A549 (cell line): ENCODE results near the gene ITGA2B. TPM values are rescaled to one million over a fixed set of nuclear protein-coding genes. Genes with fewer than 3 reads are reported as not detected.

Experiments used
- ATAC-seq, 2 experiments: fragments of 200-7000 bp in 1 of 2; fragments of >200 bp in 1 of 2; cut with Nextera tagmentation in 1 of 2; cut with Tn5 transposase in 1 of 2; 3 replicates each; pipeline versions ENCODE4 v1.8.0 to v1.9.1; 2018 to 2020; ENCODE audit warnings: mild to moderate bottlenecking in 1 of 2, moderate library complexity in 1 of 2
- CTCF ChIA-PET: fragments of 300-600 bp; sonication (Branson Sonifier 250); formaldehyde crosslinking; extraction: SDS; loops from one replicate; lab custom pipeline; 2021; ENCODE audit warnings: antibody characterized with exemption, inconsistent platforms; lab: Yijun Ruan, JAX
- POLR2A ChIA-PET: fragments of 350-600 bp; formaldehyde crosslinking; extraction: SDS; loops from one replicate; lab custom pipeline; 2021; ENCODE audit warnings: antibody characterized with exemption, inconsistent platforms; lab: Yijun Ruan, JAX
- DNase-seq, 2 experiments: peaks; one replicate each; pipeline versions ENCODE4 v3.0.0 to v3.0.0-alpha.2; 2011 to 2016; ENCODE audit warnings: low read depth in 1 of 2, low spot score in 1 of 2
- FAIRE-seq: peaks from 2 replicates; lab custom pipeline; 2011; peaks lifted over from hg19 to GRCh38; lab: Jason Lieb, UNC
- H3K27ac ChIP-seq, 2 experiments: fragments of >200 bp; sonication (Bioruptor Twin); formaldehyde crosslinking; 3 replicates each; pipeline ENCODE4 v1.5.1; 2016 to 2017
- H3K4me1 ChIP-seq: fragments of >200 bp; sonication (Bioruptor Twin); formaldehyde crosslinking; 3 replicates; pipeline ENCODE4 v1.6.1; 2016
- H3K4me2 ChIP-seq: fragments of >200 bp; sonication (Bioruptor Twin); formaldehyde crosslinking; 3 replicates; pipeline ENCODE4 v1.6.1; 2016
- H3K4me3 ChIP-seq: fragments of >200 bp; sonication (Bioruptor Twin); formaldehyde crosslinking; 3 replicates; pipeline ENCODE4 v1.5.1; 2016
- H3K9me3 ChIP-seq: fragments of >200 bp; sonication (Bioruptor Twin); formaldehyde crosslinking; 3 replicates; pipeline ENCODE4 v1.6.1; 2016
- CBX8 ChIP-seq: fragments of 200-600 bp; sonication (generic); IDR thresholded peaks from 2 replicates; pipeline ENCODE4 v1.6.1; 2016
- CEBPB ChIP-seq, 2 experiments: fragments of >200 bp in 1 of 2; sonication (Bioruptor Twin) in 1 of 2; formaldehyde crosslinking in 1 of 2; IDR thresholded peaks; 2 replicates each; pipeline ENCODE4 v1.6.1; 2012 to 2016
- EHF ChIP-seq: fragments of 250-450 bp; sonication (Bioruptor Pico); IDR thresholded peaks from 2 replicates; pipeline ENCODE4 v1.5.0; 2020; ENCODE audit warnings: mild to moderate bottlenecking
- EHMT2 ChIP-seq: fragments of 200-600 bp; sonication (generic); IDR thresholded peaks from 2 replicates; pipeline ENCODE4 v1.6.1; 2016; ENCODE audit warnings: antibody characterized with exemption, low read depth, mild to moderate bottlenecking, moderate library complexity
- FOSL2 ChIP-seq, 2 experiments: fragments of 450-650 bp in 1 of 2; fragments of >200 bp in 1 of 2; sonication (Bioruptor Twin) in 1 of 2; formaldehyde crosslinking; IDR thresholded peaks; 2 replicates each; pipeline versions ENCODE4 v1.5.0 to v1.6.1; 2016 to 2020; ENCODE audit warnings: mild to moderate bottlenecking in 1 of 2, moderate library complexity in 1 of 2
- FOXS1 ChIP-seq: fragments of 250-450 bp; sonication (Bioruptor Pico); IDR thresholded peaks from 2 replicates; pipeline ENCODE4 v1.5.0; 2020; ENCODE audit warnings: mild to moderate bottlenecking, moderate library complexity
- HDAC2 ChIP-seq: fragments of 200-600 bp; sonication (generic); IDR thresholded peaks from 2 replicates; pipeline ENCODE4 v1.6.1; 2016
- HOXA7 ChIP-seq: fragments of 250-450 bp; sonication (Bioruptor Pico); IDR thresholded peaks from 2 replicates; pipeline ENCODE4 v1.5.0; 2020; ENCODE audit warnings: mild to moderate bottlenecking, moderate library complexity
- KDM1A ChIP-seq: fragments of 200-600 bp; sonication (generic); IDR thresholded peaks from 2 replicates; pipeline ENCODE4 v1.6.1; 2016; ENCODE audit warnings: low read depth, mild to moderate bottlenecking
- MAFK ChIP-seq: fragments of 450-650 bp; IDR thresholded peaks from 2 replicates; pipeline ENCODE4 v1.6.1; 2014; ENCODE audit not compliant: partially characterized antibody
- NR3C1 ChIP-seq: fragments of >200 bp; sonication (Bioruptor Twin); formaldehyde crosslinking; IDR thresholded peaks from 3 replicates; pipeline ENCODE4 v1.6.1; 2017
- POLR2A ChIP-seq: IDR thresholded peaks from 2 replicates; pipeline ENCODE4 v1.6.1; 2012; ENCODE audit warnings: mild to moderate bottlenecking, low read length
- SMC3 ChIP-seq: fragments of >200 bp; sonication (Bioruptor Twin); formaldehyde crosslinking; IDR thresholded peaks from 3 replicates; pipeline ENCODE4 v1.6.1; 2018; ENCODE audit warnings: inconsistent platforms
- TFCP2L1 ChIP-seq: fragments of 250-450 bp; sonication (Bioruptor Pico); IDR thresholded peaks from 2 replicates; pipeline ENCODE4 v1.5.0; 2021; ENCODE audit warnings: mild to moderate bottlenecking
- TP53 ChIP-seq: fragments of 250-450 bp; sonication (Bioruptor Pico); IDR thresholded peaks from 2 replicates; pipeline ENCODE4 v1.5.0; 2021; ENCODE audit warnings: mild to moderate bottlenecking, moderate library complexity
- ZNF302 ChIP-seq: fragments of 250-450 bp; sonication (Bioruptor Pico); IDR thresholded peaks from 2 replicates; pipeline ENCODE4 v1.9.0; 2021; ENCODE audit warnings: inconsistent platforms, mild to moderate bottlenecking, moderate library complexity
- WGBS: methylation state at CpG from one replicate; pipeline ENCODE4 v1.1.6; 2017; ENCODE audit errors: missing lambda C conversion rate; 5-methylcytosine and 5-hydroxymethylcytosine counted together
- polyA plus RNA-seq, 4 experiments: library from polyadenylated mRNA; depleted of rRNA in 3 of 4; stranded (reverse); fragments of >200 nt; fragmentation: RNase III in 1 of 4; extraction: RNeasy Plus Mini Kit Qiagen cat#74134 plus additional on column Dnase treatment in 1 of 4; gene quantifications; 2 replicates in 3 of 4; 3 replicates in 1 of 4; pipeline ENCODE4 v1.2.3, GENCODE V29; 2011 to 2017
- TF ChIP-seq, protein P1 (sequence below): fragments of >200 bp; sonication (Bioruptor Twin); formaldehyde crosslinking; IDR thresholded peaks from 2 replicates; pipeline ENCODE4 v1.6.1; 2016
- TF ChIP-seq, protein P2 (sequence below): IDR thresholded peaks from 2 replicates; pipeline ENCODE4 v1.6.1; 2012
- TF ChIP-seq, protein P3 (sequence below): fragments of 150-350 bp; IDR thresholded peaks from 2 replicates; pipeline ENCODE4 v1.6.1; 2014; ENCODE audit warnings: low read depth, mild to moderate bottlenecking, low read length
- TF ChIP-seq, protein P4 (sequence below): fragments of 450-650 bp; IDR thresholded peaks from 2 replicates; pipeline ENCODE4 v1.6.1; 2014; ENCODE audit warnings: antibody characterized with exemption
- TF ChIP-seq, protein P5 (sequence below): fragments of 250-450 bp; sonication (Bioruptor Pico); IDR thresholded peaks from 2 replicates; pipeline ENCODE4 v1.5.0; 2021; ENCODE audit warnings: mild to moderate bottlenecking, moderate library complexity, borderline replicate concordance

ITGA2B gene
- polyA plus RNA-seq, 2 of the 4 experiments (the other 2 are of a cell fraction) = 1.3 to 4.1 TPM

DNA sequence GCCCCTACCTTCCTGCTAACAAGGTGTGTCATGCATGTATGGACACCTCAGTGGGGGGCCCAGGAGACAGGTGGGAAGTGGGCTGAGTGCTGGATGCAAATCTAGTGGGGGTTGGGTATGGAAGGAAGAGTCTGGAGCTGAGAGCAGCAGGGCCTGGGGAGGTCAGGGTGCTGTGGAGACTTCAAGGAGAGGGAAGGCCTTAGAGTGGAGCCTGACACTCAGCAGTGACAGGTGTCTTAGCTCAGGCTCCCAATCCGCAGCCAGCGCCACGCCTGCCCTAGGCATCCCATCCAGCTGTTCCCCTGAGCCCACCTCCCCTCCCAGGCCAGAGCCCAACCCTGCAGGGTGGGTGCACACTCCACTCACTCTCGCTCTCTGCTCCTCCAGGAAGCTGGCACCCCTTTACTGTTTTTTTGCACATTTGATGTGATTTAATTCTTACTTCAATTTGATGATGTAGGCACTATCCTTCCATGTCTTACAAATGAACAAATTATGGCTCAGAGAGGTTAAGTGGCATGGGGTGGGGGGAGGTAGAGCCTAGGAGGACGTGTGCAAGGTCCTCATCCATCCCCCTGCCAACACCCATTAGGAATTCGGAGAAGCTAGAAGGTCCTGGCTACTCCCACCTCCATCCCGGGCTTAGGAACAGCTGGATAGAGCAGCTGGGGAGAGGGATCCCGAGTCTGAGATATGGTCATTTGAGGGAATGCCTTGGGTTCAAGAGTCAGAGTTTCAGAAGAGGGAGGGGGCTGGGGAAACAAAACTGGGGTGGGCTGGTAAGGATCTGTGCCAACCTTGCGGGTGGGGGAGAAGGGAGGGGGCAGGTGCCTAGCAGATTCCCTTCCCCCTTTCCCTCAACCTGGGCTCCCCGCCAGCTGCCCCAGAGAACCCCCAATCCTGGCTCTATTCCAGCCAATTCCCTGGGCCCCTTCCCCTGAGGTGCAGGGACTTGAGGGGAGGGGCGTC lies 27.9 kb downstream of the ITGA2B start:
- ChIA-PET CTCF (interaction anchor here (0.9 to 11.1 kb wide), 16 partner anchors 10 to 418 kb away, joined by 3 to 179 read pairs (median 9); partner anchors contain the start of gene GRN), POLR2A (no interaction called here)
- Histone ChIP-seq H3K4me1 (peaks cover 20% of the 10 kb centered on the region), H3K27ac (no peak overlapping the region), H3K4me3 (no peak overlapping the region)
- no peak for FAIRE-seq
- TF ChIP-seq FOXS1 (CRISPR knock-in tag) = no peak
- TF ChIP-seq MAFK = peak; percentile 75
- TF ChIP-seq, all 56 proteins: peak for 1
- DNase-seq (no peak), ATAC-seq (0 out of 6 replicates have a peak, but pooled peaks of 1 of the 2 experiments have one; percentile 5)
- 76% methylated on average over 11 of the region's 11 CpGs for WGBS
- Histone ChIP-seq H3K4me2 (0 out of 3 replicates have a peak overlapping the region, but pooled peaks have one; percentile 97), H3K9me3 (no peaks in the 10 kb centered on the region)

DNA sequence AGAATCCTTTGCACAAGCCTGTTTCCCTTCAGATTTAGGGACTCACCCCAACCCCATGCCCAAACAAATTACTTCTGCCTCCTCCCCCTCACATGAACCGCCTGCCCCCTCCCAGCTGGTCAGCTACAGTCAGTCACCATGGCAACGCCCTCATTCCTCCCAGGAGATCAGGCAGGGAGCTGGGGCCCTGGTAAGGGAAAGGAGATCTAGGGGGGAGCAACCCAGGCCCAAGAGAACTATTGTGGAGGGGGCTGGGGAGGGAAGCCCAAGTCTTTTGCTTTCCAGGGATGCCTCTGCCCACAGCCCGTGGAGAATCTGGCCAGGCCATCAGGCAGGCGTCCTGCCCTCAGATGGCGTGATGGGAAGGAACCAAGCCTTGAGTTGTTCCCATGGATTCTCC lies 28.6 kb downstream of the ITGA2B start:
- DNase-seq (no peak), ATAC-seq (no peak), FAIRE-seq (no peak)
- Histone ChIP-seq H3K4me1 (peaks cover 20% of the 10 kb centered on the region), H3K4me3 (no peak overlapping the region), H3K27ac (no peak overlapping the region), H3K9me3 (no peaks in the 10 kb centered on the region), H3K4me2 (no peak overlapping the region)
- 73% methylated on average over 5 of the region's 5 CpGs for WGBS
- ChIA-PET CTCF (interaction anchor here (0.9 to 11.1 kb wide), 11 partner anchors 9 to 172 kb away, joined by 3 to 179 read pairs (median 10); partner anchors contain the start of gene GRN), POLR2A (no interaction called here)
- TF ChIP-seq POLR2A (no peak), HDAC2 (no peak), TP53 (CRISPR knock-in tag) (no peak), FOSL2 (IDR thresholded peaks at IDR 0.05) (no peak), FOSL2 (CRISPR knock-in tag; IDR thresholded peaks at IDR 0.05) (no peak), EHMT2 (no peak)

DNA sequence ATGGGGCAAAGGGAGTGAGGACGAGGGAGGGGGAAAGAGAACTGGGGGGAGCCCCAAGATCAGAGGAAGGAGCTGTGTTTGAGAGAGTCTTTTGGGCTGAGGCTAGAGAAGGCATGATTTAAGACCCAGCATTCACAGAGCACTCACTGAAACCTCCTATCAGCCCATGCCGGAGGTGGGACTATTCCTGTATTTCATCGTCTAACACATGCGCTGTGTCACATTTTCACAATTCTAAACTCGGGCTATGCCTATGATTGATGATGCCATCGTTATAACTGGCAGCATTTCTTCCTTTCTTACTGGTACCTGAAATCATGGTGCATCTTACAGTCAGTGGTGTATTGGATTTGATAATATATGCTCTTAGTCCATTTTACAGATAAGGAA lies 29.3 kb downstream of the ITGA2B start:
- FAIRE-seq (no peak), DNase-seq (no peak), ATAC-seq (no peak)
- no peak overlapping the region for H3K4me2 ChIP-seq
- H3K4me1 ChIP-seq = peaks cover 20% of the 10 kb centered on the region
- no peak overlapping the region for H3K4me3 ChIP-seq
- 65% methylated on average over 6 of the region's 6 CpGs for WGBS
- no peaks in the 10 kb centered on the region for H3K9me3 ChIP-seq
- H3K27ac ChIP-seq = no peak overlapping the region
- CTCF ChIA-PET = interaction anchor here (0.8 to 11.1 kb wide), 11 partner anchors 8 to 173 kb away, joined by 3 to 179 read pairs (median 10); partner anchors contain the start of gene GRN
- TF ChIP-seq, protein P1, sequence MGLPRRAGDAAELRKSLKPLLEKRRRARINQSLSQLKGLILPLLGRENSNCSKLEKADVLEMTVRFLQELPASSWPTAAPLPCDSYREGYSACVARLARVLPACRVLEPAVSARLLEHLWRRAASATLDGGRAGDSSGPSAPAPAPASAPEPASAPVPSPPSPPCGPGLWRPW = no peak
- TF ChIP-seq KDM1A = 0 out of 2 replicates have a peak, but pooled peaks have one; percentile 47
- POLR2A ChIA-PET = interaction anchor here (0.5 to 0.6 kb wide), 2 partner anchors 192 to 294 kb away, joined by 3 read pairs; partner anchors contain the start of gene LSM12

DNA sequence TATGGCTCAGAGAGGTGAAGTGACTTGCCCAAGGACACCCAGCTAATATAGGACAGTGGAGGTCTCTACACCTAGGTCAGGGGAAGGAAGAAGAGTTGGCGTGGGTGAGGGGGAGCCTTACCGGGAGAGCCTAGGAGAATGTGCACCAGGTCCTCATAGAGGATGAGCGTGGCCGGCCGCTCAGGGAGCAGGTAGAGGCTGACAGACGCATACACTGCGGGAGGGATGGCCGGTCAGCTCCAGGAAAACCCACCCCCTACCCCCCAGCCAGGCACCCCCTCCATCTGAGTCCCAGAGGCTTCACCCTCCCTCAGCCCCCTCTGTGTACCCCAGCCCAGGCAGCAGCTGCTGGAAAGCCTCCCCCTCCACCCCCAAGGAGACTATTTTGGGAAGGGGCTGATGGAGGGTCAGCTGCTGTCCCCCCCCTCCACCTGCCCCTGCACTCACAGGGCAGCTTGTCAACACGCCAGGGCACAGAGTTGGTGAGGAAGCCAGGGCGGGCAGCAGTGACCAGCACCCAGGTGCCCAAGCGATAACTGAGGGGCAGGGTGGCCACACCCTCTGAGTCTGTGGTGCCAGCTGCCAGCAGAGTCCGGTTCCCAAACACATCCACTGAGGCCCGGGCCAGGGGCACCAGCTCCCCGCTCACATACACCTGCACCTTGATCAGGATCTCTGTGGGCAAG lies 29.8 kb downstream of the ITGA2B start:
- H3K4me1 ChIP-seq = peaks cover 20% of the 10 kb centered on the region
- FAIRE-seq (no peak), DNase-seq (no peak), ATAC-seq (no peak)
- no peak overlapping the region for H3K4me2 ChIP-seq
- H3K9me3 ChIP-seq = no peaks in the 10 kb centered on the region
- ChIA-PET POLR2A (interaction anchor here (0.5 to 0.9 kb wide), 3 partner anchors 140 to 293 kb away, joined by 3 read pairs; partner anchors contain the start of genes LSM12 and UBTF), CTCF (interaction anchor here (0.8 to 11.1 kb wide), 11 partner anchors 8 to 173 kb away, joined by 3 to 179 read pairs (median 17); partner anchors contain the start of gene GRN)
- no peak overlapping the region for H3K27ac ChIP-seq
- H3K4me3 ChIP-seq = no peak overlapping the region
- 87% methylated on average over 13 of the region's 14 CpGs for WGBS
- TF ChIP-seq SMC3 = no peak
- TF ChIP-seq, protein P1 = no peak
- TF ChIP-seq, protein P2, sequence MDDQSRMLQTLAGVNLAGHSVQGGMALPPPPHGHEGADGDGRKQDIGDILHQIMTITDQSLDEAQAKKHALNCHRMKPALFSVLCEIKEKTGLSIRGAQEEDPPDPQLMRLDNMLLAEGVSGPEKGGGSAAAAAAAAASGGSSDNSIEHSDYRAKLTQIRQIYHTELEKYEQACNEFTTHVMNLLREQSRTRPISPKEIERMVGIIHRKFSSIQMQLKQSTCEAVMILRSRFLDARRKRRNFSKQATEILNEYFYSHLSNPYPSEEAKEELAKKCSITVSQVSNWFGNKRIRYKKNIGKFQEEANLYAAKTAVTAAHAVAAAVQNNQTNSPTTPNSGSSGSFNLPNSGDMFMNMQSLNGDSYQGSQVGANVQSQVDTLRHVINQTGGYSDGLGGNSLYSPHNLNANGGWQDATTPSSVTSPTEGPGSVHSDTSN = no peak
- TF ChIP-seq, protein P3, sequence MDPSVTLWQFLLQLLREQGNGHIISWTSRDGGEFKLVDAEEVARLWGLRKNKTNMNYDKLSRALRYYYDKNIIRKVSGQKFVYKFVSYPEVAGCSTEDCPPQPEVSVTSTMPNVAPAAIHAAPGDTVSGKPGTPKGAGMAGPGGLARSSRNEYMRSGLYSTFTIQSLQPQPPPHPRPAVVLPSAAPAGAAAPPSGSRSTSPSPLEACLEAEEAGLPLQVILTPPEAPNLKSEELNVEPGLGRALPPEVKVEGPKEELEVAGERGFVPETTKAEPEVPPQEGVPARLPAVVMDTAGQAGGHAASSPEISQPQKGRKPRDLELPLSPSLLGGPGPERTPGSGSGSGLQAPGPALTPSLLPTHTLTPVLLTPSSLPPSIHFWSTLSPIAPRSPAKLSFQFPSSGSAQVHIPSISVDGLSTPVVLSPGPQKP = no peak
- TF ChIP-seq CBX8 = no peak
- no peak for TF ChIP-seq EHF (CRISPR knock-in tag)
- no peak for TF ChIP-seq TFCP2L1 (CRISPR knock-in tag)
- TF ChIP-seq, protein P4, sequence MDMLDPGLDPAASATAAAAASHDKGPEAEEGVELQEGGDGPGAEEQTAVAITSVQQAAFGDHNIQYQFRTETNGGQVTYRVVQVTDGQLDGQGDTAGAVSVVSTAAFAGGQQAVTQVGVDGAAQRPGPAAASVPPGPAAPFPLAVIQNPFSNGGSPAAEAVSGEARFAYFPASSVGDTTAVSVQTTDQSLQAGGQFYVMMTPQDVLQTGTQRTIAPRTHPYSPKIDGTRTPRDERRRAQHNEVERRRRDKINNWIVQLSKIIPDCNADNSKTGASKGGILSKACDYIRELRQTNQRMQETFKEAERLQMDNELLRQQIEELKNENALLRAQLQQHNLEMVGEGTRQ = no peak
- no peak for TF ChIP-seq HOXA7 (CRISPR knock-in tag)
- no peak for TF ChIP-seq NR3C1
- TF ChIP-seq, protein P5, sequence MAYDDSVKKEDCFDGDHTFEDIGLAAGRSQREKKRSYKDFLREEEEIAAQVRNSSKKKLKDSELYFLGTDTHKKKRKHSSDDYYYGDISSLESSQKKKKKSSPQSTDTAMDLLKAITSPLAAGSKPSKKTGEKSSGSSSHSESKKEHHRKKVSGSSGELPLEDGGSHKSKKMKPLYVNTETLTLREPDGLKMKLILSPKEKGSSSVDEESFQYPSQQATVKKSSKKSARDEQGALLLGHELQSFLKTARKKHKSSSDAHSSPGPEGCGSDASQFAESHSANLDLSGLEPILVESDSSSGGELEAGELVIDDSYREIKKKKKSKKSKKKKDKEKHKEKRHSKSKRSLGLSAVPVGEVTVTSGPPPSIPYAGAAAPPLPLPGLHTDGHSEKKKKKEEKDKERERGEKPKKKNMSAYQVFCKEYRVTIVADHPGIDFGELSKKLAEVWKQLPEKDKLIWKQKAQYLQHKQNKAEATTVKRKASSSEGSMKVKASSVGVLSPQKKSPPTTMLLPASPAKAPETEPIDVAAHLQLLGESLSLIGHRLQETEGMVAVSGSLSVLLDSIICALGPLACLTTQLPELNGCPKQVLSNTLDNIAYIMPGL (CRISPR knock-in tag) = no peak
- TF ChIP-seq ZNF302 (CRISPR knock-in tag) = no peak
- no peak for TF ChIP-seq CEBPB (IDR thresholded peaks at IDR 0.05)
- no peak for TF ChIP-seq EHMT2
- no peak for TF ChIP-seq POLR2A
- TF ChIP-seq HDAC2 = no peak
